HL-60 (cell line): Measurements from ENCODE around the gene SORD.
"Not testable (repeated sequence)": the region's sequence is repeated elsewhere in the genome, so short reads cannot be mapped to it uniquely, and the experiment has no call there.

Experiments
- DNase-seq, 2 experiments: peaks; one replicate each; pipeline ENCODE4 v3.0.0-alpha.2; 2010 to 2020; ENCODE audit warnings: low read depth in 1 of 2, low spot score in 1 of 2
- H3K27ac ChIP-seq: fragments of 250-450 bp; sonication (Bioruptor Pico); replicated peaks from 2 replicates; pipeline ENCODE4 v1.5.1; 2020; ENCODE audit warnings: mild to moderate bottlenecking, moderate library complexity
- H3K27me3 ChIP-seq: fragments of 250-450 bp; sonication (Bioruptor Pico); 2 replicates; pipeline ENCODE4 v1.5.1; 2021; ENCODE audit warnings: mild to moderate bottlenecking, moderate library complexity; ENCODE audit not compliant: insufficient read depth, poor library complexity, severe bottlenecking
- H3K4me3 ChIP-seq: replicated peaks from 2 replicates; pipeline ENCODE4 v1.5.1; 2011; ENCODE audit warnings: mild to moderate bottlenecking, control low read depth, low read length; ENCODE audit not compliant: insufficient read depth
- CTCF ChIP-seq: IDR thresholded peaks from one replicate; pipeline ENCODE4 v1.5.1; 2011; ENCODE audit warnings: low read length, control low read depth, inconsistent platforms; ENCODE audit not compliant: insufficient read depth
- GABPA ChIP-seq: IDR thresholded peaks from 2 replicates; pipeline ENCODE4 v1.6.1; 2012; ENCODE audit warnings: low read depth
- POLR2AphosphoS5 ChIP-seq: IDR thresholded peaks from 2 replicates; pipeline ENCODE4 v1.6.1; 2012; ENCODE audit warnings: low read depth
- REST ChIP-seq: IDR thresholded peaks from 2 replicates; pipeline ENCODE4 v1.6.1; 2012; ENCODE audit warnings: low read depth; ENCODE audit not compliant: insufficient replicate concordance
- SPI1 ChIP-seq: IDR thresholded peaks from 2 replicates; pipeline ENCODE4 v1.6.1; 2012; ENCODE audit warnings: low read depth, mild to moderate bottlenecking, borderline replicate concordance

SORD gene

DNA sequence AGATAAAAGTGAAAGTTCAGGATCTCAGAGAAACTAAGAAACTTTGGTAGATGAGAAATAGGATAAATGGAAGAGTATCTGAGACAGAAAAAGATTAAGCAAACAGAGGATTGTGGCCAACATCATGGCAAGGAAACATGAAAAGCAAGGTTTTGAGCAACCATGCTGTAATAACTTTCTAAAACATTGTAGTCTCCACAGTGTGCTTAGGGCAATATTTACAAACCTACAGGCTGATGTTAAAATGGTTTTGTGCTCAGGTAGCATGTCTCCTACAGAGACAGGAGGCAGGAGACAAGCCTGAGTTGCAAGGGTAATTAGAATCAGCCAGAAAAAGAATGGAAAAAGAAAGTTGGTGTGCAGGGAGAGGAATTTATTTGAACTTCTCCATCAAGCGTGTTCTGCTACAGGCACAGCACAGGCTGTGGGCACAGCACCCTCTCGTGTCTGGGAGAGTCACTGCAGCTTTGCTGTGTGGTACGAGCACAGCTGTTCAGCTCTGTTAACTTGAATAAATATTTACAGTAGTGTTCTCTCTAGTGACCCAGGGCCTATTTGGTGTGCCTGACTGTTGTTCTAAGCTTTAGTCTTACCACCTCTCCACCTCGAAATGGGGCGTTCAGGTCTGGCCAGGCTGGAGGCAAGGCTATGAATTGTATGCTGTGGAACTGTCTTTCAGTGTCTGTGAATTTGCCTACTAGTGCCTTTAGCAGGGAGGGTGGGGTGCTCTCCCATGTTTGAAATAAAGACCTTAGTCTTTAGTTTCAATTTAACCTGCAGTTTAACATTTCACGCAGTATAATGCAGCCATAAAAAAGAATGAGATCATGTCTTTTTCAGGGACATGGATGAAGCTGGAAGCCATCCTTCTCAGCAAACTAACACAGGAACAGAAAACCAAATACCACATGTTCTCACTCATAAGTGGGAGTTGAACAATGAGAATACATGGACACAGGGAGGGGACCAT is 14.1 kb downstream of the SORD start:
- TF ChIP-seq CTCF: peak; percentile 87
- H3K4me3 ChIP-seq, H3K27me3 ChIP-seq: not testable (repeated sequence)
- H3K27ac ChIP-seq: peak overlapping the region; percentile 31; the same call in 1 of the 2 replicates
- DNase-seq: peak in 1 of 2 experiments; percentile 82

DNA sequence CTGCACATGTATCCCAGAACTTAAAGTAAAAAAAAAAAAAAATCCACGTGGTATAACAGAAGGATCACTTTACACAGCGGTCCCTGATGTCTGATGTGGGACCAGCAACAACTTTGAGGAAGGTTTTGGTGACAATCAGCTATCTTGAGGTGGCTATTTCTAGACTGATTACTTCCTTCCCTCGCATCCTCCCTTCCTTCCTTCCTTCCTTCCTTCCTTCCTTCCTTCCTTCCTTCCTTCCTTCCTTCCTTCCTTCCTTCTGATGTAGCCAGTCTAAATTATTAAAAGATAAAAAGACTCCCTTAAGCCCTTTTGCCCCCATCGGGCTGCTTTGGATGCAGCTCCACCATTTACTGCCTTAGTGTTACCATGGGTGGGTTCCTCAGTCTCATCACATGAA is 14.9 kb downstream of the SORD start:
- no peak for DNase-seq
- no peak overlapping the region for H3K27ac ChIP-seq
- TF ChIP-seq REST: no peak
- no peaks in the 10 kb centered on the region for H3K27me3 ChIP-seq
- no peak overlapping the region for H3K4me3 ChIP-seq

DNA sequence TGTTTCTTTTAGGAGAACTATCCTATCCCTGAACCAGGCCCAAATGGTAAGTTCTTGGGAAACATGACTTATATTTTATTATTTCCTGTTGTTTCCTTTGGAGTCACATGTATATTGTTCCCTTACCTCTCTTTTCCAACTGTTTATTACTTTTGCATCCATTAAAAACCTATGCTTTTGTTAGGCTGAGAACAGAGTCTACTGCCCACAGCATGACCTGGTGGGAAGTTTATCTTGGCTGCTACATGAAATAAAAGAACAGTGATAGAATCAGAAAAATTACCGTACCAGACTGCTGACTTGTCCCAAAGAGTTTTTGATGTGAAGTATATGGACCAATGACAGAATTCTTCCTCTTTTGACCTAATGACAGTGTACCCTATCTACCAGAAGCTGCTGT is 17.4 kb downstream of the SORD start:
- not testable (repeated sequence) for H3K4me3 ChIP-seq, DNase-seq, H3K27ac ChIP-seq, H3K27me3 ChIP-seq

- H3K27me3 ChIP-seq, DNase-seq, H3K4me3 ChIP-seq, H3K27ac ChIP-seq: not testable (repeated sequence)
Observed at GRCh38 chr15:45041538-45041937, 18.5 kb downstream of the SORD start.

GRCh38 chr15:45042859-45043258 is 19.9 kb downstream of the SORD start:
- not testable (repeated sequence) for H3K27ac ChIP-seq, DNase-seq, H3K4me3 ChIP-seq, H3K27me3 ChIP-seq

GRCh38 chr15:45044270-45044669 is 21.3 kb downstream of the SORD start:
- DNase-seq, H3K27me3 ChIP-seq, H3K27ac ChIP-seq, H3K4me3 ChIP-seq: not testable (repeated sequence)

- peak overlapping the region; percentile 94 for H3K27ac ChIP-seq
- H3K27me3 ChIP-seq, H3K4me3 ChIP-seq, DNase-seq: not testable (repeated sequence)
Observed at GRCh38 chr15:45048449-45048793, 25.4 kb downstream of the SORD start.

DNA sequence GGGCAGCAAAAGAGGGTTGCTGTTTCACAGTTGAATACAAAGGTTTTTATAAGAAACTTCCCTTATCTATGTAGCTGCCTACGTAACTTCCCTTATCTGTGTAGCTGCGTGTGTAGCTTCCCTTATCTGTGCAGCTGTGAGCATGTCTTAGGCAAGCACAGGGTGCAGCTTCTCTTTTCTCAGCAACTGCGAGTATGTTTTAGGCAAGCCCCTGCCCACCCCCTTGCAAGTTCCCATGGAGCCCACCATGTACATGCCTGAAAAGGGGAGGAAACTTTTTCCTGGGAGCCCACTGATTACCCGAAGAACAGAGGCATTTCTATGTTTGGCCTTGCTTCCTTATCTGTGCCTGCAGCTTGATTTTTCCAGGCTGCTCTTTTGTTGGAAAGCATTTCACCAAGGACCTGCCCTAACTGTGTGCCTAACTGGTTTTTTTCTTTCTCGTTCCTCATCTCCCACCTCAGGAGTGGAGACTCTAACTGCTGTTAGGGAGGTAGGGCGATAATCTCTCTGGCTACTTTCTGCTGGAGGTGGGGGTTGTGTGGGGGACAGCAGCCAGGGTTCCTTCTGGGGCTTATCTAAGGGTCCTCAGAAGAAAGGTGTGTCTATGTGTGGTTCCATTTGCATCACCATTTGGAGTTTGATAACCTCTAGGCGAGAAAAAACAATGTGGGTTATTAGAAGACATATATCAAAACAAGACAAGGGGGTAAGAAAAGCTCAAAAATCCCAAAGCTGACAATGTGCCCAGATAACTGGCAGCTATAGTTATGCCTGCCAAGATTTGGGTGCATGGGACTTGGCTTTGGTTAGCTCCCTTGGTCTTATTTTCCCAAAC is 26.0 kb downstream of the SORD start:
- DNase-seq: peak; percentile 69 to 96
- Histone ChIP-seq H3K27ac (peak overlapping the region; percentile 94), H3K4me3 (0 out of 2 replicates have a peak overlapping the region, but pooled peaks have one; percentile 2), H3K27me3 (no peaks in the 10 kb centered on the region)
- TF ChIP-seq GABPA: 0 out of 2 replicates have a peak, but pooled peaks have one; percentile 19
- TF ChIP-seq SPI1: peak; percentile 58; the same call in 1 of the 2 replicates
- TF ChIP-seq POLR2AphosphoS5: peak; percentile 92
- TF ChIP-seq REST: peak; percentile 37
- no peak for TF ChIP-seq CTCF
